Peyer's patch (tissue), 4 donors: ENCODE data around the gene AJAP1. TPM values are rescaled to one million over a fixed set of nuclear protein-coding genes. Genes with fewer than 3 reads are reported as not detected.

Experiments used
- DNase-seq, 3 donors: peaks; one replicate each; pipeline ENCODE4 v3.0.0-alpha.2; 2017 to 2019
- H3K27ac ChIP-seq, 4 donors: fragments of 200-600 bp; sonication (generic); one replicate each; pipeline ENCODE4 v1.5.1; 2016 to 2019
- H3K27me3 ChIP-seq, 2 donors: fragments of 200-600 bp; sonication (generic); one replicate each; pipeline ENCODE4 v1.5.1; 2019
- H3K36me3 ChIP-seq, 3 donors: fragments of 200-600 bp; sonication (generic); one replicate each; pipeline ENCODE4 v1.5.1; 2016 to 2019
- H3K4me1 ChIP-seq, 4 donors: fragments of 200-600 bp; sonication (generic); one replicate each; pipeline ENCODE4 v1.5.1; 2016 to 2019
- H3K4me3 ChIP-seq, 4 donors: fragments of 200-600 bp; sonication (generic); 1 replicate in 3 of 4; 2 replicates in 1 of 4; pipeline ENCODE4 v1.5.1; 2016 to 2019; ENCODE audit warnings: mild to moderate bottlenecking in 1 of 4
- H3K9me3 ChIP-seq, 4 donors: fragments of 200-600 bp; sonication (generic); one replicate each; pipeline ENCODE4 v1.5.1; 2016 to 2019; ENCODE audit warnings: mild to moderate bottlenecking in 1 of 4
- POLR2A ChIP-seq, 2 donors: fragments of 450-650 bp; IDR thresholded peaks; one replicate each; pipeline ENCODE4 v1.5.1; 2017; ENCODE audit warnings: antibody characterized with exemption in 2 of 2, mild to moderate bottlenecking in 2 of 2, moderate library complexity in 2 of 2
- total RNA-seq, 4 donors: library from RNA; depleted of rRNA; stranded (reverse); fragments of >200 nt; gene quantifications; one replicate each; pipeline ENCODE4 v1.1.0, GENCODE V29; 2016
- TF ChIP-seq, protein P1 (sequence below), 6 experiments: fragments of 450-650 bp in 4 of 6; fragments of 200-600 bp in 2 of 6; sonication (generic) in 1 of 6; IDR thresholded peaks; one replicate each; pipeline ENCODE4 v1.5.1; 2017 to 2019; ENCODE audit warnings: antibody characterized with exemption in 6 of 6, mild to moderate bottlenecking in 3 of 6, moderate library complexity in 1 of 6

The AJAP1 gene
- total RNA-seq, 4 donors from 2014 or later = 0.09 to 0.35 (median 0.13) TPM; not detected in 1

GRCh38 chr1:4754816-4755215 lies 100.4 kb downstream of the AJAP1 start:
- no peak overlapping the region for H3K4me3 ChIP-seq
- H3K36me3 ChIP-seq = no peaks in the 10 kb centered on the region
- DNase-seq = no peak
- H3K4me1 ChIP-seq = no peaks in the 10 kb centered on the region
- peaks cover 0 to 6% (median 0%) of the 10 kb centered on the region in 4 donors for H3K9me3 ChIP-seq
- H3K27ac ChIP-seq = no peak overlapping the region
- no peaks in the 10 kb centered on the region for H3K27me3 ChIP-seq
- TF ChIP-seq, protein P1, sequence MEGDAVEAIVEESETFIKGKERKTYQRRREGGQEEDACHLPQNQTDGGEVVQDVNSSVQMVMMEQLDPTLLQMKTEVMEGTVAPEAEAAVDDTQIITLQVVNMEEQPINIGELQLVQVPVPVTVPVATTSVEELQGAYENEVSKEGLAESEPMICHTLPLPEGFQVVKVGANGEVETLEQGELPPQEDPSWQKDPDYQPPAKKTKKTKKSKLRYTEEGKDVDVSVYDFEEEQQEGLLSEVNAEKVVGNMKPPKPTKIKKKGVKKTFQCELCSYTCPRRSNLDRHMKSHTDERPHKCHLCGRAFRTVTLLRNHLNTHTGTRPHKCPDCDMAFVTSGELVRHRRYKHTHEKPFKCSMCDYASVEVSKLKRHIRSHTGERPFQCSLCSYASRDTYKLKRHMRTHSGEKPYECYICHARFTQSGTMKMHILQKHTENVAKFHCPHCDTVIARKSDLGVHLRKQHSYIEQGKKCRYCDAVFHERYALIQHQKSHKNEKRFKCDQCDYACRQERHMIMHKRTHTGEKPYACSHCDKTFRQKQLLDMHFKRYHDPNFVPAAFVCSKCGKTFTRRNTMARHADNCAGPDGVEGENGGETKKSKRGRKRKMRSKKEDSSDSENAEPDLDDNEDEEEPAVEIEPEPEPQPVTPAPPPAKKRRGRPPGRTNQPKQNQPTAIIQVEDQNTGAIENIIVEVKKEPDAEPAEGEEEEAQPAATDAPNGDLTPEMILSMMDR (IDR thresholded peaks at IDR 0.05) = no peak
- no peak for TF ChIP-seq POLR2A (IDR thresholded peaks at IDR 0.05)

GRCh38 chr1:4755301-4755845 lies 101.0 kb downstream of the AJAP1 start:
- Histone ChIP-seq H3K4me3 (no peak overlapping the region), H3K27me3 (no peaks in the 10 kb centered on the region), H3K27ac (no peak overlapping the region), H3K36me3 (no peaks in the 10 kb centered on the region), H3K9me3 (peaks cover 0 to 6% (median 0%) of the 10 kb centered on the region in 4 donors), H3K4me1 (no peaks in the 10 kb centered on the region)
- no peak for DNase-seq
- TF ChIP-seq, protein P1 (IDR thresholded peaks at IDR 0.05) = no peak
- no peak for TF ChIP-seq POLR2A (IDR thresholded peaks at IDR 0.05)

GRCh38 chr1:4755864-4756504 lies 101.6 kb downstream of the AJAP1 start:
- Histone ChIP-seq H3K27me3 (no peaks in the 10 kb centered on the region), H3K27ac (no peak overlapping the region), H3K4me1 (no peaks in the 10 kb centered on the region), H3K4me3 (no peak overlapping the region), H3K36me3 (no peaks in the 10 kb centered on the region), H3K9me3 (peaks cover 0 to 6% (median 0%) of the 10 kb centered on the region in 4 donors)
- DNase-seq = no peak
- TF ChIP-seq, protein P1 (IDR thresholded peaks at IDR 0.05) = no peak
- TF ChIP-seq POLR2A (IDR thresholded peaks at IDR 0.05) = no peak

DNA sequence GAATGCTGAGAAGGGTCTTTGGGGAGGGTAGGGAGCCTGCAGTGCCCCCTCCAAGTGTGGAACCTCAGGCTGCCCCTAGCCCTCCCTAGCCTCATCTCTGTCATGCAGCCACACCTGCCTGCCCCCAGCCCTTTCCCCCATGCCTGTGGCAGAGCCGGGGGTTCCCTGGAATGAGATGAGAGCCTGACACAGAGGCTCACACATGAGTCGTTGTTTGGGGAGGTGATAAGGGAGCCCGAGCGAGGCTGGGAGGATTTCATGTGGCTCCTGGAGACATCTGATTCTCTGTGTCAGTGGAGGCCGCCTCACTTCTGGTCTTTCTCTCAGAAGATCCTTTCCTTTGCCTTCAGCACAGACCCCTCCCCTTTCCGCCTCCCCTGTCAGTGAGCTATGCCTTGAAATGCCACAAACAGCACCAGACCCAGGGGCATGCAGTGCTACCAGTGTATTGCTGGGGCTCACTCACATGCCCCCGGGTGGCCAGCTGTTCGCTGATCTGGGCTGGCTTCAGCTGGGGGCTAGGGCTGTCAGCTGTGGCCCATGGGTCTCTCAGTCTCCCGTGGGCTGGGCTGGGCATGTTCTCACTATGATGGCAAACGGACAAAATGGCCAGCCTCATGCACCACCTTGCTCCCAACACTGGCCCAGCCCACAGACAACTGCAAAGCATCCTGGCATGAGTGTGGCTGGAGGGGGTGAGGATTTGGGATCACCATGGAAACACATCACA lies 102.6 kb downstream of the AJAP1 start:
- no peaks in the 10 kb centered on the region for H3K36me3 ChIP-seq
- TF ChIP-seq, protein P1 (IDR thresholded peaks at IDR 0.05) = no peak
- no peak for TF ChIP-seq POLR2A (IDR thresholded peaks at IDR 0.05)
- no peaks in the 10 kb centered on the region for H3K27me3 ChIP-seq
- DNase-seq = no peak
- H3K4me3 ChIP-seq = no peak overlapping the region
- H3K4me1 ChIP-seq = no peaks in the 10 kb centered on the region
- H3K9me3 ChIP-seq = peaks cover 0 to 6% (median 0%) of the 10 kb centered on the region in 4 donors
- H3K27ac ChIP-seq = no peak overlapping the region

GRCh38 chr1:4759671-4760070 lies 105.3 kb downstream of the AJAP1 start:
- Histone ChIP-seq H3K36me3 (no peaks in the 10 kb centered on the region), H3K4me3 (no peak overlapping the region), H3K4me1 (no peaks in the 10 kb centered on the region), H3K9me3 (peaks cover 0 to 6% (median 0%) of the 10 kb centered on the region in 4 donors), H3K27ac (no peak overlapping the region), H3K27me3 (no peaks in the 10 kb centered on the region)
- no peak for DNase-seq
- TF ChIP-seq POLR2A (IDR thresholded peaks at IDR 0.05) = no peak
- TF ChIP-seq, protein P1 (IDR thresholded peaks at IDR 0.05) = no peak
